Endothelial cell of umbilical vein (primary cell): ENCODE results near the gene EML3. TPM values are rescaled to one million over a fixed set of nuclear protein-coding genes. Genes with fewer than 3 reads are reported as not detected.

Experiments used
- BruUV-seq: library from RNA; stranded (reverse); fragments of 400-500 nt; replicated peaks from 2 replicates; lab custom pipeline; 2021; lab: Mats Ljungman, UMichigan
- CTCF ChIA-PET: fragments of 300-600, 350-600 bp; sonication (Branson Sonifier 250); formaldehyde crosslinking; loops from one replicate; lab custom pipeline; 2021; ENCODE audit warnings: antibody characterized with exemption, inconsistent platforms; lab: Charles Lee
- POLR2A ChIA-PET: fragments of 300-600, 350-600 bp; sonication (Branson Sonifier 250); formaldehyde crosslinking; loops from one replicate; lab custom pipeline; 2021; ENCODE audit warnings: antibody characterized with exemption, inconsistent platforms; lab: Charles Lee
- DNase-seq: peaks from one replicate; pipeline ENCODE4 v3.0.0-alpha.2; 2011; ENCODE audit warnings: low read depth, low spot score
- FAIRE-seq: peaks from 2 replicates; lab custom pipeline; 2011; peaks lifted over from hg19 to GRCh38; lab: Jason Lieb, UNC
- H2AFZ ChIP-seq: 2 replicates; pipeline ENCODE4 v1.6.0; 2012; ENCODE audit warnings: low read depth, low read length, control low read depth, inconsistent platforms
- H3K27ac ChIP-seq: 2 replicates; pipeline ENCODE4 v1.5.1; 2011; ENCODE audit warnings: low read depth, mild to moderate bottlenecking, control low read depth, low read length, moderate library complexity; ENCODE audit not compliant: insufficient read depth
- H3K27me3 ChIP-seq, 2 experiments: 2 replicates each; pipeline versions ENCODE4 v1.6.0 to v1.6.1; 2011; ENCODE audit warnings: low read length in 2 of 2, mixed read lengths in 1 of 2; ENCODE audit not compliant: control insufficient read depth in 2 of 2, insufficient read depth in 2 of 2
- H3K36me3 ChIP-seq, 2 experiments: 2 replicates in 1 of 2; 3 replicates in 1 of 2; pipeline ENCODE4 v1.5.1; 2011; ENCODE audit warnings: low read length in 2 of 2, mild to moderate bottlenecking in 1 of 2, moderate library complexity in 1 of 2; ENCODE audit not compliant: control insufficient read depth in 2 of 2, insufficient read depth in 2 of 2; ENCODE audit errors: extremely low read depth in 1 of 2
- H3K4me1 ChIP-seq: 3 replicates; pipeline ENCODE4 v1.5.1; 2011; ENCODE audit warnings: mild to moderate bottlenecking, low read length; ENCODE audit not compliant: control insufficient read depth, insufficient read depth; ENCODE audit errors: extremely low read depth
- H3K4me2 ChIP-seq: 2 replicates; pipeline ENCODE4 v1.6.1; 2011; ENCODE audit warnings: low read length, control low read depth, mixed read lengths; ENCODE audit not compliant: insufficient read depth
- H3K4me3 ChIP-seq, 3 experiments: fragments of 200-600 bp in 1 of 3; sonication (generic), shearing (Covaris generic) in 1 of 3; replicated peaks in 1 of 3; 2 replicates each; pipeline ENCODE4 v1.5.1; 2011 to 2016; ENCODE audit warnings: control low read depth in 3 of 3, low read length in 3 of 3, mild to moderate bottlenecking in 2 of 3, inconsistent platforms in 1 of 3, low read depth in 1 of 3, moderate library complexity in 1 of 3; ENCODE audit not compliant: insufficient read depth in 1 of 3
- H3K79me2 ChIP-seq: 2 replicates; pipeline ENCODE4 v1.6.0; 2012; ENCODE audit warnings: low read length, inconsistent platforms; ENCODE audit not compliant: control insufficient read depth, insufficient read depth
- H3K9ac ChIP-seq: replicated peaks from 2 replicates; pipeline ENCODE3; 2011; ENCODE audit warnings: low read length, control low read depth; ENCODE audit not compliant: insufficient read depth; ENCODE audit errors: extremely low read depth
- H3K9me1 ChIP-seq: replicated peaks from 3 replicates; pipeline ENCODE4 v1.6.0; 2011; ENCODE audit warnings: mild to moderate bottlenecking, low read length; ENCODE audit not compliant: control insufficient read depth, insufficient read depth; ENCODE audit errors: extremely low read depth
- H3K9me3 ChIP-seq: replicated peaks from 2 replicates; pipeline ENCODE4 v1.5.1; 2012; ENCODE audit warnings: low read length, inconsistent platforms; ENCODE audit not compliant: control insufficient read depth, insufficient read depth
- H4K20me1 ChIP-seq: replicated peaks from 2 replicates; pipeline ENCODE3; 2011; ENCODE audit warnings: mild to moderate bottlenecking, low read length; ENCODE audit not compliant: control insufficient read depth, insufficient read depth; ENCODE audit errors: extremely low read depth
- FOS ChIP-seq: IDR thresholded peaks from 2 replicates; pipeline ENCODE4 v1.6.1; 2011; ENCODE audit warnings: mild to moderate bottlenecking, low read length, moderate library complexity, borderline replicate concordance; ENCODE audit not compliant: insufficient read depth
- GATA2 ChIP-seq: IDR thresholded peaks from 2 replicates; pipeline ENCODE4 v1.7.0; 2011; ENCODE audit warnings: low read depth, mild to moderate bottlenecking, moderate library complexity, mixed read lengths, low read length; ENCODE audit not compliant: insufficient read length, insufficient read depth
- MYC ChIP-seq: IDR thresholded peaks from one replicate; pipeline ENCODE4 v1.6.1; 2011; ENCODE audit warnings: mild to moderate bottlenecking, low read depth, low read length
- POLR2A ChIP-seq: IDR thresholded peaks from 2 replicates; pipeline ENCODE4 v1.6.1; 2012; ENCODE audit warnings: low read depth, mild to moderate bottlenecking, control low read depth, low read length
- dilution Hi-C: fragments of 300-500 bp; cut with MboI; formaldehyde crosslinking; loops from one replicate; pipeline ENCODE4 v1.15.0; 2019; ENCODE audit warnings: low sequenced_read_pairs; ENCODE audit not compliant: extremely low pct_ligation_motif_present
- intact Hi-C: fragments of 100-400 bp; cut with micrococcal nuclease; formaldehyde crosslinking; loops from one replicate; pipeline ENCODE4 v1.10.0; 2022
- polyA plus RNA-seq, 4 experiments: library from polyadenylated mRNA; depleted of rRNA in 3 of 4; stranded (reverse) in 3 of 4; unstranded in 1 of 4; fragments of >200 nt; gene quantifications; 2 replicates each; pipeline versions ENCODE4 v1.2.1 to v1.2.3, GENCODE V29; 2011 to 2012; ENCODE audit warnings: missing spikeins in 1 of 4
- total RNA-seq: library from RNA; stranded (reverse); gene quantifications from 2 replicates; pipeline ENCODE4 v1.2.3, GENCODE V29; 2021
- TF ChIP-seq, protein P1 (sequence below): IDR thresholded peaks from 2 replicates; pipeline ENCODE4 v1.6.1; 2011; ENCODE audit not compliant: insufficient read depth, insufficient read length

Gene EML3
- total and polyA plus RNA-seq, 2 donors (not counting 3 experiments of a cell fraction or from before 2014, with no cell fraction given): 75.7 to 101 TPM

DNA sequence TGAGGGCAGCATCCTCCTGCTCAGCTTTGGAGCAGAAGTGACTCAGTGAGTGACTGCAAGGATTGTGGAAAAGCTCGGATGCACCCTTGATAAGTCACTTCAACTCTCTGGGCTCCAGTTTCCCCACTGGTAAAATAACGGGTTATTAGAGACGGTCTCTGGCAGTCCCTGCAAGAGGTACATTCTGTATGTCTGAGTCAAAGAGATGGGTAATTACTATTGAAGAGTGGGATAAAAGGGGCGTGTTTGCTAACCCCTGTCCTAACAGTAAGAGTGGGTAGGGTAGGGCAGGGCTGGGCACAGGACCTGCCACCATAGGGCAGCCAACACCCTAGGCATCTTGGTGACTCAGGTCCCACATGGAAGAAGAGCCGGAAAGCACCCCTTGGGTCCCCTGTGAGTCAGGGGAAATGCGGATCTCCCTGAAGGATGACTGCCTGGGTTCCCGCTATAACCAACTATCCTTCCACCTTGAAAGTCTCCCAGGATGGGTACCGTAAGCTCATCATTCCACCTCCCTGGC, 58.7 kb downstream of the EML3 start:
- H3K9me3 ChIP-seq: no peaks in the 10 kb centered on the region
- DNase-seq (no peak), FAIRE-seq (no peak)
- H3K4me3 ChIP-seq: no peak overlapping the region
- H3K9me1 ChIP-seq: no peaks in the 10 kb centered on the region
- BruUV-seq: TSS peak; percentile 45
- peaks cover 5% of the 10 kb centered on the region for H3K79me2 ChIP-seq
- intact Hi-C loops: loop anchor here (1.0 to 5.0 kb wide), 2 partner anchors 9 to 288 kb away; no protein-coding TSS in a partner anchor
- ChIA-PET CTCF (interaction anchor here (1.0 to 15.7 kb wide), 9 partner anchors 9 to 159 kb away, joined by 4 to 376 read pairs (median 8); partner anchors contain the start of genes AHNAK and TUT1), POLR2A (interaction anchor here (1.4 to 2.3 kb wide), 4 partner anchors 9 to 111 kb away, joined by 5 to 10 read pairs (median 7); partner anchors contain the start of genes C11orf98, CSKMT, EEF1G and TUT1)
- peaks cover 66% of the 10 kb centered on the region for H3K4me1 ChIP-seq
- TF ChIP-seq POLR2A: peak; percentile 8
- TF ChIP-seq, protein P1, sequence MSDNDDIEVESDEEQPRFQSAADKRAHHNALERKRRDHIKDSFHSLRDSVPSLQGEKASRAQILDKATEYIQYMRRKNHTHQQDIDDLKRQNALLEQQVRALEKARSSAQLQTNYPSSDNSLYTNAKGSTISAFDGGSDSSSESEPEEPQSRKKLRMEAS: no peak
- TF ChIP-seq GATA2: no peak
- no peak for TF ChIP-seq MYC
- TF ChIP-seq FOS: peak; percentile 49
- H3K9ac ChIP-seq: peak overlapping the region; percentile 36
- peak overlapping the region; percentile 5 for H2AFZ ChIP-seq
- H3K27me3 ChIP-seq: no peaks in the 10 kb centered on the region
- H3K4me2 ChIP-seq: peak overlapping the region; percentile 59
- peaks cover 3 to 4% of the 10 kb centered on the region in 2 experiments for H3K36me3 ChIP-seq
- no peaks in the 10 kb centered on the region for H4K20me1 ChIP-seq
- H3K27ac ChIP-seq: peak overlapping the region; percentile 91
- dilution Hi-C loops: no loop called here
